Stimulated activated CD8-positive, alpha-beta memory T cell treated with anti-CD3 and anti-CD28 coated beads, Interleukin-4, amount 100 ng/mL, for 4 hours (primary cell): Measurements from ENCODE around the gene SMYD4.

Experiments used
- DNase-seq, 2 donors: peaks; one replicate each; pipeline ENCODE4 v3.0.0-alpha.2; 2020; ENCODE audit warnings: low read depth in 2 of 2, low spot score in 1 of 2

SMYD4 gene

GRCh38 chr17:1735418-1735817 lies 94.3 kb downstream of the SMYD4 start:
- DNase-seq = no peak

DNA sequence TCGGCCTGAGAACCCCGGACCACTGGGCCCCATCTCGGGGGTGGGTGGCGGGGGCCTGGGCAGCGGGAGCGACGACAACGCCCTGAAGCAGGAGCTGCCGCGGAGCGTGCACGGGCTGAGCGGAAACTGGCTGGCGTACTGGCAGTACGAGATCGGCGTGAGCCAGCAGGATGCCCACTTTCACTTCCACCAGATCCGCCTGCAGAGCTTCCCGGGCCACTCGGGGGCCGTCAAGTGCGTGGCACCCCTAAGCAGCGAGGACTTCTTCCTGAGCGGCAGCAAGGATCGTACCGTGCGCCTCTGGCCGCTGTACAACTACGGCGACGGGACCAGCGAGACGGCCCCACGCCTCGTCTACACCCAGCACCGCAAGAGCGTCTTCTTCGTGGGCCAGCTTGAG lies 95.9 kb downstream of the SMYD4 start:
- DNase-seq = no peak

DNA sequence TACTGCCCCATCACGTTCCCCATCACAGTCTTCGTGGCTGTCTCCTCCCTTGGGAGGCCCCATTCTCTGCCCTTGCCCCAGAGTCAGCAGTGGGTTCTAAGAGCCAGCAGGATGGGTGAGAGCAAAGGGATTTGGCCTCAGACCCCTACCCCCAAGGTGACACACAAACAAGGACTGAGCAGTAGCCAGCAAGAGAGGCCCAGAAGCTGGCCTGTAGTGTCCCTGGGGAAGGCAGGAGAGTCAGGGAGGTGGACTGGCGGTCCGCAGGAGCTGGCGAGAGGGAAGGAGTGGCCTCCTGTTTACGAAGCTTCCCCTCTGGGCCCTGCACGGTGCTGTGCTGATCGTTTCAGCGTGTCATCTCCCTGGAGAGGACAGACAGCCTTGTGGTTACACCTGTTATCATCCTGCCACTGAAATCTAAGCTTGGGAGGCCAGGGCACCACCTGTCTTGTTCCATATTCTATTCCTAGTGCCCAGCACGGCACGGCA lies 96.8 kb downstream of the SMYD4 start:
- no peak for DNase-seq

GRCh38 chr17:1732241-1732832 lies 97.4 kb downstream of the SMYD4 start:
- no peak for DNase-seq

- DNase-seq = no peak
Observed at GRCh38 chr17:1731194-1731506, 98.6 kb downstream of the SMYD4 start.

- no peak for DNase-seq
Observed at GRCh38 chr17:1730326-1731193, 99.1 kb downstream of the SMYD4 start.

DNA sequence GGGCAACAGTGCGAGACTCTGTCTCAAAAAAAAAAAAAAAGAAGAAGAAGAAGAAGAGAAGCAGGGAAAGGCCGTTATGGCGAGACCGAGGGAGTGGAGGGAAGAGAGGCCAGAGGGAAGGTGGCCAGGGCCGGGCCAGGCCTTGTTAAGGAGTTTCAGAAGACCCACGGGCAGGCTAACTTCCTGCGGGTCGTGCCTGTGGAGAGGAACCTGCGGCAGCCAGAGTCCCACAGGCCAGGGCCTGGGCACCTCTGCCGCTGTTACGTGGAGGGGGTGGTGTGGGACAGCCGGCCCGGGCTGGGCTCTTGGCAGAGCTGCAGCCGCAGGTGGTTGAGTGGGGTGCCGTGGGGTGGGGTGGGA lies 99.8 kb downstream of the SMYD4 start:
- DNase-seq = no peak
